ENCODE measurements around the gene GPR39.
"Not testable (repeated sequence)": the region's sequence is repeated elsewhere in the genome, so short reads cannot be mapped to it uniquely, and the experiment has no call there.

Gene GPR39

GRCh38 chr2:132416723-132417395 lies at the start of gene GPR39:
GPR39 (plus strand) TSS chr2:132416805.
- in situ Hi-C loops (cut with HindIII; ENCODE audit: low sequenced_read_pairs): no loop called here

GRCh38 chr2:132368191-132368590 lies 48.4 kb upstream of the GPR39 start:
- in situ Hi-C loops (cut with HindIII; ENCODE audit: low sequenced_read_pairs): no loop called here

GRCh38 chr2:132372276-132372675 lies 44.3 kb upstream of the GPR39 start:
- in situ Hi-C loops (cut with HindIII; ENCODE audit: low sequenced_read_pairs): no loop called here

- in situ Hi-C loops (cut with HindIII; ENCODE audit: low sequenced_read_pairs): no loop called here
Observed at GRCh38 chr2:132373391-132374135, 43.0 kb upstream of the GPR39 start.

- in situ Hi-C loops (cut with HindIII; ENCODE audit: low sequenced_read_pairs): no loop called here
Observed at GRCh38 chr2:132374151-132374550, 42.5 kb upstream of the GPR39 start.

- in situ Hi-C loops (cut with HindIII; ENCODE audit: low sequenced_read_pairs): no loop called here
Observed at GRCh38 chr2:132374551-132374950, 42.1 kb upstream of the GPR39 start.

- in situ Hi-C loops (cut with HindIII; ENCODE audit: low sequenced_read_pairs): no loop called here
Observed at GRCh38 chr2:132374961-132375360, 41.6 kb upstream of the GPR39 start.

GRCh38 chr2:132381376-132381775 lies 35.2 kb upstream of the GPR39 start:
- in situ Hi-C loops (cut with HindIII; ENCODE audit: low sequenced_read_pairs): no loop called here

GRCh38 chr2:132383956-132384355 lies 32.6 kb upstream of the GPR39 start:
- in situ Hi-C loops (cut with HindIII; ENCODE audit: low sequenced_read_pairs): no loop called here

GRCh38 chr2:132384491-132385151 lies 32.0 kb upstream of the GPR39 start:
- in situ Hi-C loops (cut with HindIII; ENCODE audit: low sequenced_read_pairs): no loop called here

- in situ Hi-C loops (cut with HindIII; ENCODE audit: low sequenced_read_pairs): no loop called here
Observed at GRCh38 chr2:132387126-132387525, 29.5 kb upstream of the GPR39 start.

GRCh38 chr2:132390076-132390475 lies 26.5 kb upstream of the GPR39 start:
- in situ Hi-C loops (cut with HindIII; ENCODE audit: low sequenced_read_pairs): no loop called here

GRCh38 chr2:132391378-132391777 lies 25.2 kb upstream of the GPR39 start:
- in situ Hi-C loops (cut with HindIII; ENCODE audit: low sequenced_read_pairs): no loop called here

GRCh38 chr2:132392221-132392620 lies 24.4 kb upstream of the GPR39 start:
- in situ Hi-C loops (cut with HindIII; ENCODE audit: low sequenced_read_pairs): no loop called here

GRCh38 chr2:132392879-132393278 lies 23.7 kb upstream of the GPR39 start:
- in situ Hi-C loops (cut with HindIII; ENCODE audit: low sequenced_read_pairs): no loop called here

GRCh38 chr2:132397042-132397441 lies 19.6 kb upstream of the GPR39 start:
- in situ Hi-C loops (cut with HindIII; ENCODE audit: low sequenced_read_pairs): not testable (repeated sequence)

GRCh38 chr2:132400169-132400900 lies 16.3 kb upstream of the GPR39 start:
- in situ Hi-C loops (cut with HindIII; ENCODE audit: low sequenced_read_pairs): no loop called here

- in situ Hi-C loops (cut with HindIII; ENCODE audit: low sequenced_read_pairs): no loop called here
Observed at GRCh38 chr2:132400901-132401240, 15.7 kb upstream of the GPR39 start.

- in situ Hi-C loops (cut with HindIII; ENCODE audit: low sequenced_read_pairs): no loop called here
Observed at GRCh38 chr2:132401326-132401725, 15.3 kb upstream of the GPR39 start.

GRCh38 chr2:132403146-132403545 lies 13.5 kb upstream of the GPR39 start:
- in situ Hi-C loops (cut with HindIII; ENCODE audit: low sequenced_read_pairs): no loop called here

- in situ Hi-C loops (cut with HindIII; ENCODE audit: low sequenced_read_pairs): no loop called here
Observed at GRCh38 chr2:132404056-132404455, 12.5 kb upstream of the GPR39 start.
